Measurements from ENCODE around the gene LBR.

The LBR gene

GRCh38 chr1:225366018-225366417, 61.8 kb downstream of the LBR start:
- no peak for DNase-seq

- DNase-seq, result no peak
Observed at GRCh38 chr1:225364439-225364838, 63.4 kb downstream of the LBR start.

GRCh38 chr1:225362805-225363204, 65.0 kb downstream of the LBR start:
- no peak for DNase-seq

- no peak for DNase-seq
Observed at GRCh38 chr1:225361176-225361575, 66.7 kb downstream of the LBR start.

- DNase-seq, result no peak
Observed at GRCh38 chr1:225360119-225360518, 67.7 kb downstream of the LBR start.

- DNase-seq, result no peak
Observed at GRCh38 chr1:225355863-225356262, 72.0 kb downstream of the LBR start.

- no peak for DNase-seq
Observed at GRCh38 chr1:225354906-225355305, 72.9 kb downstream of the LBR start.
